NCI-H510A (cell line): ENCODE data around the gene CREM.
"Not testable (repeated sequence)": the region's sequence is repeated elsewhere in the genome, so short reads cannot be mapped to it uniquely, and the experiment has no call there.

Experiments
- DNase-seq: peaks from one replicate; lab custom pipeline; 2025; lab: John Stamatoyannopoulos, UW

CREM gene

DNA sequence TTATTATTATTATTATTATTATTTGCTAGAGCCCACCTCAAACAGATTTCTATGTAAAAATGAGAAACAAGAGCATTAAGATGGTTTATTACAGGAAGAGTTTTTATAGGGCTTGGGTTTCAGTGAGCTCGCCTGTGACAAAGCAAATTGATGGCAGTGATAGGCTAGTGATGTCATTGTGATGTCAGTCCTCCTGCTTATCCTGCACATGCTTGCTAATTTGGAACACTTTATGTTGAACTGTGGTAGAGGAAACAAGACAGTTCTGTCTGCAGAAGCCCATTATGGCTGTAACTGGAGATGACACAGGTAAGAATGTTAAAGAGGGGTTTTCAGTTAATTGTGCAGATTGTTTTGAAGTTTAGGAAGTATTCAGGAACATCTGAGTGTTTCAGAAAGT lies 68.3 kb downstream of the CREM start:
- DNase-seq: peak; percentile 0

DNA sequence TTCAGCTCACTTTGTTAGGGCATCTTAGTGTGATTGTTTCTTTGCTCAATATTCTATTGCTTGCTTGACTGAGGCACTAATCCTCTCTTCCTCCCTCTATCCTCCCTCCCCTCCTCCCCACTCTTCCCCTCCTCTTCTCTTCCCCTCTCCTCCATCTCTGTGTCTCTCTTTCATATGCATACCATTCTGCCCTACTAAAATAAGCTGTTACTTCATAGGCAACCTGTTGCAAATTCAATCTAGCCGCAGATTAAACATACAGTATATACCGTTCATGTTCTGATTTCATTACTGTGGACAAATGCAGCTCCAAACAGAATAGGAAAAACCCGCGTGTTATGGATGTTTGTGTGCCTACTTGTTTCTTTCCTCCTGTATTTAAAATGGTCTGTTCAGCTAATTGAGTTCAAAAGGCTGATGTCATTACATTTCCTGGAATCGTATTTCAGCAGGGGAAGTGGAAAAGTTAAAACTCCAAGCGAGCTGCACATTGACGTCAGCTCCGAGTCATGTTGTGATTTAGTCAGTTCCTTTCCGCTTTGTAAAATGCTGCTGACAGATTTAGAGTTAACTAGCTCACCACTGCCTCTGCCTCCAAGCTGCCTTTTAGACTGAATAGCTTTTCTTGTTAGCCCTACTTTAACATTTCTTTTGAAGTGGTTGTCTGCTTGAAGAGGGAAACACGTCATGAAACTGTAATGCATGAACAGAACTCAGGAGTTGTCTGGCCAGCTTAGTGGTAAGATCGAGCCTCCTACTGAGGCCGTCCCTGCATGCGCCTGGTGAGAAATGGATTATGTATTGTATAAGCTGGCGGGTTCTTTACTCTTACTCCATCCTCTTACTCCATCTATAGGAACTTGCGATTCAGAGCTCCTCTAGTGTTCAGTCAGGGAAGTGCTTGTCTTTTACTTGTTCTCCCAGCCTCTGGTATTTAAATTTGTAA lies 69.0 kb downstream of the CREM start:
- peak; percentile 42 for DNase-seq

DNA sequence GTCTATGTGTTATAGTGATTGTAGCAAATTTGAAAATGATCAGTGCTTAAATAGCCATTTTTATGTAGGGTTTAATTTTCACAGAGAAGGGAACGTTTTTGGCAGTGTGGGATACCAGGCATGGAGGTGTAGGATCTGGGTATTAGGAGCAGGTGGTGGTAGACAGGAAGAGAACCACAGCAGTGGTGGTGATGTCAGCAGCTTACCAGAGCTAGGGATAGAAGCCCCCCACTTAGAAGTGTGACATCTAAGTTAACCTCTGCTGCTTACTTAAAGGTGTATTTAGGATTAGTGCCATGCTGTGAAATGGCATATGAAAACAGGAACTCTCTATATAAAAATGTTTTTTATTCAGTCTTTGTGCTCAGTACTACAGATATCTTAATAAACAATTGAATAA lies 73.8 kb downstream of the CREM start:
- DNase-seq: no peak

DNA sequence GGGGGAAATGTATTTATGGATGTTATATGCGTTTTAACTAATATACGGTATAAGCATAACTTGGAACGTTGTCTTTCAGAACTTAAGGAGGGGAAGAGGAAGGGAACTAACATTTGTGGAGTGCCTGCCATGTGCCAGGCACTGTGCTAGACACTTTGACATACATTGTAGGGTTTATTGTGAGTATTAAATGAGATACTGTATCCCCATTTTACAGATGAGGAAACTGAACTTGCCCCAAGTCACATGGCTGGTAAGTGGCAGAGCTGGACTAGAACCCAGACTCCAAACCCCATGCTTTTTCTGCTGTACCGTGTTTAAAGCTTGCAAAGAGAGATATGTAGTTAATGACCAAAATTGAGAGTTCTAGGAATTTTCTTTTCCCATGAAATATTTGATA lies 74.6 kb downstream of the CREM start:
- DNase-seq: no peak

DNA sequence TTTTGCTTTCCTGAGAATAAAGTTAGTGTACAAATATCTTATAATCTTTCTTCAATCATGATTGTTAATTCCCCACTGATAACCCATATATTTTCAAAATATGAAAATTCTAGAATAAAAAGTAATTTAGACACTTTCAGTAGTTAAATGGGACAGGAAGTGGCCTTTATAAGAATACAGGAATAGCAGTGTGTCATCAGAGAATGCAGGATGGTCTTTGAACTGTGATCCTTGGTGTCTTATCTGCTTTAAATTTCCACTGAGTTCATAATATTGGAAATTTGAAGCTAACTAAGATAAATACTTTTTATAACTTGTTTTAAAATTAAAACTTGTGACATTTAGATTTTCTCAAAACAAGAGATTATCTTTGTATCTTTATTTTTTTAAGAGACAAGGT lies 75.4 kb downstream of the CREM start:
- DNase-seq: no peak

DNA sequence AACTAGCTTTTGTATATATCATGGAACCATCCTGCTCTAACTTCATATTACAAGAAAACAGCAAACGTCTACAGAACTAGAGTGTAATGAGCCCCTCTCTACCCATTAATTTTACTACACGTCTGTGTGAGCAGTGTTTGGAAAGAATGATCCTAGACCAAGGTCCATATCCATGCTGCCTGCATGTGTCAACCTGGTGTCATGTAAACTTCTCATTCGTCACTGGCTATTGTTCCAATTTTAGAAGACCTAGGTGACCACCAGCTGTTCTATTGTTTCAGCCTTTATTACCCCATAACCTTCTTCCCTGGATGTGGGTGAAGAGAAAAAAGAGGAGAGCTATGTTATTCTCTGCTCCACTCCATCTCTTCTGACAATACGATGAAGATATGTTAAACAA lies 77.1 kb downstream of the CREM start:
- DNase-seq: no peak

DNA sequence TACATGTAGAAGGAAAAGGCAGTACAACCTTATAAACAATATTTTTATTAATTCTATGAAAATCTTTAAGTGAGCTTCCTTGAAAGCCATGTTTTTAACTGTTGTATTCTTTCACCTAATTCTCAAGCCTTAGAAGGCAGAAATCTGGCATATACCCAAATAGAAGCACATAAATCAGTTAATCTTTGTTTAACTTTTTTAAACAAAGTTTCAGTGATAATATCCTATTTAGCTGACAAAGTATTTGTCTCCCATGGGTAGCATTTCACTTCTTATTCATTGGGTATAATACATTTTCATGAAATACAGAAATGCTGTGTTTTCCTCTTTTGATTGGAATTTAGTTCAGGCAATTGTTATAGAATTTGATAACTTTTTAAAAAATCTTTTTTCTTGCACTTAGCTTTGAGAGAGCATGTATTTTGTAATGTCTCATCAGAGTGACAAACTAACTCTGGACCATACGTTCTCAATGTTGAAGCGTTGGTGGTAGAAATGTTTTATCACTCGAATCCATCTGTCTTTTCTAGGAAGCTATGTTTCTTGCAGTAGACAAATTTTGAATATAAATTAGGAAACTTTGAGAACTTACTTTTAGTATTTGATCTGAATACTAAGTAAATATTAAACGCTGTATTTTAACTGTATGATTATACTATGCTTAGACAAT lies 78.1 kb downstream of the CREM start:
- no peak for DNase-seq

DNA sequence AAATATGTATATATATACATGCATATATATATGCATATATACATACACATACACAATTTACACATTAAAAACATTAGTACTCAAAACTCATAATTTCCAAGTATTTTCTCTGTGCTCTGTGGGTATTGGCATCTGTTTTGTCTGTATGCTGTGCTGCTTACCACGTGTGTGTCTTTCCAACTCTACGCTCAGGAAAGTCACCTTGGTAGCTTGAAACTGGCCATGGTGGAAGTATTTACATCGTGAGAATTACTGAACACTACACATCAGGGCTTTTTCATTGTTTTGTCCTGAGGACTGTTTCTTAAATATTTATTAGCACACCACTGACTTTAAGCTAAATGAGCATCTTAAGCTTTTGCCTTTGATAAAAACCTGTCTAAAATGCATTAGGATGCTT lies 79.6 kb downstream of the CREM start:
- DNase-seq: no peak

DNA sequence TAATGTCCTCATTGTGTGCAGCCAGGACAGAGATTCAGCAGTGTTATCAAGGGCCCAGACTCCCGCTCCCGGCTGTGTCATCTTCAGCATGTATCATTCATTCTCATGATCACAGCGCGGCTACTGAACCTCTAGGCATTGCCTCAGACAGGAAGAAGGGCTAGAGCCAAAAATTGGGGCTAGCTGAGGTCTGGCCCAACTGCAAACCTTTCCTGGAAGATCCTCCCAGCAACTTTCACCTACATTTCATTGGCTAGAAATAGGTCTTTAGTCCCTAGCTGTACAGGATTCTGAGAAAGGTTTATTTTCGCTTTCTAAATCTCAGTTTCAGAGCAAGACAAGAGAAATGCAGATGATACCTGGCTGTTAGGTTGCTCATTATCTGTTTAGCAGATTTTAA lies 81.9 kb downstream of the CREM start:
- DNase-seq: no peak

DNA sequence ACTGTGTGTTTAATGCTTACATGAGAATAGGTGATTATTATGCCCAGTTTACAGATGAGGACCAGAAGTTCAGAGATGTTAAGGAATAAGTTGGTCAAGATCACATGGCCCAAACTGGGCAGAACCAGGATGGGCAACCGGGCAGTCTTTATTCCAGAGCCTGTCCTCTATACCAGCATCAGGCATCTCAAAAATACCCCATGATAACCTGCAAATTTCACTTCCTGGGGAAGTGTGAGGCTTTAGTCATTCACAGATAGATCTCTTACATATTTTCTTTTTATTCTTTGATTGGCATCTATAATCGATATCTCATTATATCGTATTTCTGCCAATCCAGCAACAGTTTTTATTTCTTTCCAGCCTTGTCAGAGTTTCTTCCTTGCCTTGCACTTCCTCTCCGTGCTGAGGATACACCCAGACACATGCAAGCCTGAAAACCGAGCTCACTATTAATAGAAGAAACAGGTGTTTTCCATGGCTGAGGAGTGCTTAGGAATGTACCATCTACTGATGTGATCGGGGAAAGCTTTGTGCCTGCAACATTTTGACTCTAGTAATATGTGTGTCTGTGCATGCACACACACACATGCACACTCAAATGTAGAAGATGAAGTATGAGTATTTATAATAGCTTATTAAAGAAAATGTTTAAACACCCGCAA lies 82.4 kb downstream of the CREM start:
- DNase-seq: no peak

DNA sequence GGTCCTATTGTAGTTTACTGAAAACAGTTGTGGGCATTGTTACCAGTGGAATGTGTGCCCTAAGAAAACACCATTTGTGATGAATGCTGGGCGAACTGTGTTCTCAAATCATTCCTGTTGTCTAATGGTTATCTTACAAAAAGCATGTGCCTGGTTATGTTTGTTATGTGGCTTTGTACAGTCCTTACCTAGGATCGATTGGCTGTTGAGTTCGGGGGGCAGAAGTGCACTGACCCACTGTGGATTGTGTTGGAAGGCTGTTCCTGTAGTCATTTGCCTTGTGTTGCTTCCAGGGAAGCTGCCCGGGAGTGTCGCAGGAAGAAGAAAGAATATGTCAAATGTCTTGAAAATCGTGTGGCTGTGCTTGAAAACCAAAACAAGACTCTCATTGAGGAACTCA lies 84.3 kb downstream of the CREM start:
- no peak for DNase-seq

DNA sequence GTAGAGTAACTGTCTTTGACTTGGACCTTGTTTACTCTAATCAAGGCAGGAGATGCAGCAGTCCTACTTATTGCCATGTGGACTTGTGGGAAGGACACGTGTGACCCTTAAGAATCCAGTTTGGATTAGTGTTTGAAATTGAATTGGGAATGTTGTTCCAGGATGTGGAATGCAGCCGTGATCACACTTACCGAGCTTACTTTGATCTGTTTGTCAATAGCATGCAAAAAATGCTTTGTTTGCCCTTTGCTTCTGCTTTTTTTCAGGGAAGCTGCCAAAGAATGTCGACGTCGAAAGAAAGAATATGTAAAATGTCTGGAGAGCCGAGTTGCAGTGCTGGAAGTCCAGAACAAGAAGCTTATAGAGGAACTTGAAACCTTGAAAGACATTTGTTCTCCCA lies 84.7 kb downstream of the CREM start:
- no peak for DNase-seq

DNA sequence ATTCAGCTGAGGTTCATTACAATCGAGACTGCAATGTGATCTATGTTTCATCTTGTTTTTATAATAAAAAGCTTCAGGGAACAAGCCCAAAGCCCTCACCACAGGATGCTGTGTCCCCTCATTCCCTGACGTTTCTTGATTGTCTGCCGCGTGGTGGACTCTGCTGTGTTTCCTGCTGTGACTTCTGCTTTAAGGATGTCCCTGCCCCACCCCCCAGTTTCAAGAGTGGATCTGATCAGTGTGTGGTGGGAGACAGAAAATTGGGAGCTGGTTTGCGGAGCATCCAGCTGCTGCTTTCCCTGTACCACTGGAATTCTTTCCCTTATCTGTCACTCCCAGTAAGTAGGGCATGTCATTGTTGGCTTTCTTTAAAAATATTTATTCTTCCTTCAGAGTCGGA lies 86.2 kb downstream of the CREM start:
- no peak for DNase-seq

DNA sequence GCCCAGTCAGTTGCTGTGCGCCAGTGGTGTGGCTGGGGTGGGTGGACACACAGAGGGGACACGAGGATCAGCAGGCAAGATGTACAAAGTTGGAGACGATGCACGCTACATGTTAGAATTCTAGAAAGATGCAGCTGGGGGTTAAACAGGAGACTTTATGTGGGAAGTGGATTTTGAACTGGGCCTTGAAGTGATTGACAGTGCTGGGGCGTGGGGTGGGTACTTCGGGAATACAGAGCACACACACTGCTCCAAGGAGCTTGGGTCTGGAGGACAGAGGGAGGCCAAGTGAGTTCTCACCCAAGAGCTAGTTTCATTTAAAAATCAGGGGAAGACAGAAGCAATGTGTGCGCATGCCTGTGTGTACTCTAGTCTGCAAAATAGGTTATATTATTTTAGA lies 87.1 kb downstream of the CREM start:
- no peak for DNase-seq

DNA sequence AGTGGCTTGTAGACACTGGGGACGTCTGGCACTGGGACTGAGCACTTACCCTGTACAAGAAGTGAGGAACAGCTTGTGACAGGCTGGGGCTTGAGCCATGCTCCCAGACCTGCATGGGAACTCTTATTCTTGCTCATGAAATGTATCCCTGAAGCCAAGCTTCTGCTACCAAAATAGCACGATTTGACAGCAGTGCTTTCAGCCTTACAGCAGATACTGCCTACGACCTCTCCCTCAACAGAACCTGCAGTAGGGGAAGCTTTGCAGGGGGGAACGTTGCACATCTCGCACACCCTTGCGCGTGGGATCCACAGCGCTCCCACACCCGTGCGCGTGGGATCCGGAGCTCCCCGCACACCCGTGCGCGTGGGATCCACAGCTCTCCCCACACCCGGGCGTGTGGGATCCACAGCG lies 88.0 kb downstream of the CREM start:
- DNase-seq: no peak

DNA sequence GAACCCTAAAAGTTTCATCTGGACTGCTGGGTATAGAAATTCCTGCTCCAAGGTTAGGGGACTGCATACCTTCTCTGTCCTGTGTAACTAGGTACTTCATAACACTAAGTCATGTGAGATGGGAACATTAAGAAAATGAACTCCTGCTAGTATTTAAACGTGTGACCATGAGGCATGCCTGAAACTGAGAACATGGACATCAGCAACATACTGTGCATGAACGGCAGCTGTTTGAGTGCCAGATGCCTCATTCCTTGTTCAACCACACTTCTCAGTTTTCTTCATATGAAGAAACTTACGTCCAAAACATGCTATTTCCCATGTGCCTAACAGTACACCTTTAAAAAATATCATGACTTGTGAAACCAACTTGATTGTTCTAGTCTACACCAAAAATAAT lies 88.5 kb downstream of the CREM start:
- DNase-seq: no peak

DNA sequence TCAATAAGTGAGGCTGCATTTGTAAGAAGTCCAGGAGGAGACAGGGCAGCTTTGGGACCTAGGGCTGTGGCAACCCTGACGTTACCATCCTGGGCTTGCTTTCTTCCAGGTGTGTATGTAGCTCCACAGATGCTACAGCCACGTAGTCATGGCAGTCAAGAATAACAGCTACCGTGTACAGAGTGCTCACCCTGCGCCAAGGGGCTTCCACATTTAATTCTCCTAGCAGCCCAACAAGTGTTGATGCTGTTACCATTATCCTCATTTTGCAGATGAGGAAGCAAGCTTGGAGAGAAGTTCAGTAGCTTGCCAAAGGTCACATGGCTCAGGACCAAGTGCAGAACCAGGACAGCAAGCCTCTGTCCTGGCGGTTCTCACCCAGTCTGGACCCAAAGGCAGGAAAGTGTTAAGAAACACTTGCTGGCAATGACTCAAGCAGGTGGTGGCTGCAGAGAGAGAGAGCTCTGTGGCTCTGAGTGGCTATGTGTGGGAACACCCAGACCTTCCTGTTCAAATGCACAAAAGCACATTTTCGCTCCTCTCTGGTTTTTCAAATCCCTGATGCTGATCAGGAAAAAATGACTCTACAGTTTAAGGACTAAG lies 89.8 kb downstream of the CREM start:
- no peak for DNase-seq

DNA sequence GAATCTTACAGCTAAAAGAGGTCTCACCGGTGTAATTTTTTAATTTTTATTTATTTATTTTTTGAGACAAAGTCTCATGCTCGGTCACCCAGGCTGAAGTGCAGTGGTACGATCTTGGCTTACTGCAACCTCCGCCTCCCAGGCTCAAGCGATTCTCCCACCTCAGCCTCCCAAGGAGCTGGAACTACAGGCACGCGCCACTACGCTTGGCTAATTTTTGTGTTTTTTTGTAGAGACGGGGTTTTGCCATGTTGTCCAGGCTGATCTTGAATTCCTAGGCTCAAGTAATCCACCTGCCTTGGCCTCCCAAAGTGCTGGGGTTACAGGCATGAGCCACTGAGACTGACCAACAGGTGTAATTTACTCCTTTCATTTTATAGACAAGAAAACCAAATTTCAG lies 90.3 kb downstream of the CREM start:
- not testable (repeated sequence) for DNase-seq

DNA sequence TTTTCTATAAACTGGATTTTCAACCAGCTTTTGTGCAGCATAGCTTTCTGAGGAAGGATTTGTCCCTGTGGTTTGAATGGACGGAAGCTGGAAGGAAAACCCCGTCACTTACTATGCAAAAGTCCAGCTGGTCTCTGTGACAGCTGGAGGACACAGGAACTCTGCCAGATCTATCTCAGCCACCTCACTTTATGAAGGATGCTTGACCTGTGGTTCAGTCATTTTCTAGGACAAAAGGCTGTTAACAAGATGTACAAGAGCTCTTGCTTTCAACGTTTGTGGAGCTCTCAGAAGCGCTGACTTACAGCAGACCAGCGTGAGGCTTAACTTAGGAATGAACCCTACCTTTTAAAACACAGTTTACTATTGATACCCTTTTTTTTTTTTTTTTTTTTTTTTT lies 90.8 kb downstream of the CREM start:
- no peak for DNase-seq

DNA sequence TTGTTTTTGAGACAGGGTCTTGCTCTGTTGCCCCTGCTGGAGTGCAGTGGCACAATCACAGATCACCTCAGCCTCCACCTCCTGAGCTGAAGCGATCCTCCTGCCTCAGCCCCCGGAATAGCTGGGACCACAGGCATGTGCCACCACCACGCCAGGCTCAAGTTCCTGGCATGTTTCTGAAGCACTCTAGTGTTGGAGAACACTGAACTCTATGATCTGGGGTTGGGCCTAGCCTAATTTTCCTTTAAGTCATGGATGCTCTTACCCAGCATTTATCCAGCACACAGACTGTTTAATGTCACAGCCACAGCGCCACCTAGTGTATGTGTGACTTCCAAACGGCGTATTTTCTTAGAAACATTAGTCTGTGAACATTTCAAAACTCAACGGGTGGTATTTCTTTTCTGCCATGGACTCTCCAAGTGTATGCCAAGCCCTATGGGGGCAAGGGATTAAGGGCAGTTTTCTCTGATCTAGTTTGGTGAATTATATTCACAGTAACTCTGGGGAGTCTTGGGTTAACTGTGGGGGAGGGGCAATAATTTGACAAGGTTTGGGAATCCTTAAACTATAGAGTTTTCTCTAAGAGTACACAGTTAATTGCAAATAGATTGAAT lies 91.8 kb downstream of the CREM start:
- DNase-seq: peak; percentile 18

DNA sequence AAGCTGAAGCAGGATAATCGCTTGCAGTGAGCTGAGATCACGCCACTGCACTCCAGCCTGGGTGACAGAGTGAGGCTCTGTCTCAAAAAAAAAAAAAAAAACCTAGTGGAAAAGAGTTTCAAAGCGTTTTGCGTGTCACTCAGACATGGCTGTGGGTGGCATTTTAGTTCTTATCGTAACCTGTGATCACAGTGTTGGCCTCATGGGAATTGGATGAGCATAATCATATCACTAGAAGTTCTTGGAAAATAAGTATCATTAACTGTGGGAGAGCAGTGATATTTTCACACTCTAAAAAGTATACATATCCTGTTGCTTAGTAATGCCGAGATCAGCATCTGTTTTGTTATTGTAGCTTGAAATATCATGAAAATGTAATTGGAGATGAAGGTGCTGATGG lies 92.6 kb downstream of the CREM start:
- DNase-seq: no peak
